ENCODE measurements around the gene TBCK. TPM values are rescaled to one million over a fixed set of nuclear protein-coding genes. Genes with fewer than 3 reads are reported as not detected.

The TBCK gene
- total and polyA plus RNA-seq, 2 donors (not counting 3 experiments of a cell fraction or from before 2014, with no cell fraction given): 18.2 to 38.6 TPM

DNA sequence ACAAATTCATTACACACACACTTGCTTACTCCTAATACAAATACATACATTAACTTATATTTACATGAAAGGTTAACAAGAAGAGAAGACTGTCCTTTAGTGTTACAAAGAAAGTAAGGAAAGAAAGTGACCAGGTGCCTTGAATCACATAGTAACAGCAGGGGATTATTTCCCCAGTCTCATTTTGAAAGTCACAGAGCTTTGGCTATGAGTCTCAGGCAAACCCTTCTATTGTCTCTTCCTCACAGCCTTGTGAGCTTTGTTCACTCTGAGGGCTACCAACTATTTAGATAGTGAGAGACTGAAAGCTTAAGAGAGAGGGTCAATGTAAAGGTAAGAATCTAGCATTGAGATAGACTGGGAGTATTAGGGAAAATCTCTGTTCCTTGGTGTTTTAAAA is 259.1 kb downstream of the TBCK start:
- Histone ChIP-seq H3K4me1 (ENCODE audit: control insufficient read depth, extremely low read depth, insufficient read depth, low read length) (no peaks in the 10 kb centered on the region), H3K9ac (replicated peaks; ENCODE audit: extremely low read depth, insufficient read depth, low read length) (no peak overlapping the region), H3K27me3 (ENCODE audit: control insufficient read depth in 2 of 2, insufficient read depth in 2 of 2, low read length in 2 of 2) (no peaks in the 10 kb centered on the region), H3K4me3 (replicated peaks in 1 of 3; ENCODE audit: insufficient read depth in 1 of 3, low read depth in 1 of 3, low read length in 3 of 3) (no peak overlapping the region), H4K20me1 (replicated peaks; ENCODE audit: control insufficient read depth, extremely low read depth, insufficient read depth, low read length) (no peaks in the 10 kb centered on the region), H3K36me3 (ENCODE audit: control insufficient read depth in 2 of 2, extremely low read depth in 1 of 2, insufficient read depth in 2 of 2, low read length in 2 of 2) (no peaks in the 10 kb centered on the region), H3K9me3 (replicated peaks; ENCODE audit: control insufficient read depth, insufficient read depth, low read length) (no peaks in the 10 kb centered on the region), H2AFZ (ENCODE audit: low read depth, low read length) (no peak overlapping the region), H3K9me1 (replicated peaks; ENCODE audit: control insufficient read depth, extremely low read depth, insufficient read depth, low read length) (no peaks in the 10 kb centered on the region), H3K27ac (ENCODE audit: insufficient read depth, low read depth, low read length) (no peak overlapping the region), H3K4me2 (ENCODE audit: insufficient read depth, low read length) (no peak overlapping the region), H3K79me2 (ENCODE audit: control insufficient read depth, insufficient read depth, low read length) (no peaks in the 10 kb centered on the region)
- no TSS peak for BruUV-seq (replicated peaks)
- DNase-seq (ENCODE audit: low read depth, low spot score): no peak
- TF ChIP-seq FOS (IDR thresholded peaks at IDR 0.05; ENCODE audit: borderline replicate concordance, insufficient read depth, low read length) (no peak), MAX (IDR thresholded peaks at IDR 0.05; ENCODE audit: insufficient read depth, insufficient read length) (no peak), GATA2 (IDR thresholded peaks at IDR 0.05; ENCODE audit: insufficient read depth, insufficient read length, low read depth, low read length) (no peak), EZH2 (IDR thresholded peaks at IDR 0.05; ENCODE audit: borderline replicate concordance, low read depth, low read length, severe bottlenecking) (no peak), JUN (IDR thresholded peaks at IDR 0.05; ENCODE audit: borderline replicate concordance, insufficient read depth, insufficient read length, low read depth) (no peak), POLR2AphosphoS5 (IDR thresholded peaks at IDR 0.05; ENCODE audit: insufficient read depth, low read depth, low read length) (no peak), POLR2A (IDR thresholded peaks at IDR 0.05; ENCODE audit: low read depth, low read length) (no peak), MYC (IDR thresholded peaks at IDR 0.05; ENCODE audit: low read depth, low read length) (no peak)
- TF ChIP-seq, protein P1, sequence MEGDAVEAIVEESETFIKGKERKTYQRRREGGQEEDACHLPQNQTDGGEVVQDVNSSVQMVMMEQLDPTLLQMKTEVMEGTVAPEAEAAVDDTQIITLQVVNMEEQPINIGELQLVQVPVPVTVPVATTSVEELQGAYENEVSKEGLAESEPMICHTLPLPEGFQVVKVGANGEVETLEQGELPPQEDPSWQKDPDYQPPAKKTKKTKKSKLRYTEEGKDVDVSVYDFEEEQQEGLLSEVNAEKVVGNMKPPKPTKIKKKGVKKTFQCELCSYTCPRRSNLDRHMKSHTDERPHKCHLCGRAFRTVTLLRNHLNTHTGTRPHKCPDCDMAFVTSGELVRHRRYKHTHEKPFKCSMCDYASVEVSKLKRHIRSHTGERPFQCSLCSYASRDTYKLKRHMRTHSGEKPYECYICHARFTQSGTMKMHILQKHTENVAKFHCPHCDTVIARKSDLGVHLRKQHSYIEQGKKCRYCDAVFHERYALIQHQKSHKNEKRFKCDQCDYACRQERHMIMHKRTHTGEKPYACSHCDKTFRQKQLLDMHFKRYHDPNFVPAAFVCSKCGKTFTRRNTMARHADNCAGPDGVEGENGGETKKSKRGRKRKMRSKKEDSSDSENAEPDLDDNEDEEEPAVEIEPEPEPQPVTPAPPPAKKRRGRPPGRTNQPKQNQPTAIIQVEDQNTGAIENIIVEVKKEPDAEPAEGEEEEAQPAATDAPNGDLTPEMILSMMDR (IDR thresholded peaks at IDR 0.05; ENCODE audit: extremely low read depth in 1 of 2, insufficient read depth in 1 of 2, low read depth in 1 of 2, low read length in 2 of 2): no peak
- intact Hi-C loops (cut with micrococcal nuclease) (no loop called here), dilution Hi-C loops (cut with MboI; ENCODE audit: extremely low pct_ligation_motif_present, low sequenced_read_pairs) (no loop called here)
- POLR2A ChIA-PET: no interaction called here
- no peak for FAIRE-seq
- CTCF ChIA-PET: interaction anchor here (0.9 kb wide), 1 partner anchor 144 kb away, joined by 3 read pairs; no protein-coding TSS in a partner anchor
